Aorta (tissue), 5 donors: Measurements from ENCODE around the gene SNAP25. TPM values are rescaled to one million over a fixed set of nuclear protein-coding genes. Genes with fewer than 3 reads are reported as not detected.

Source experiments
- ATAC-seq: fragments of 200-7000 bp; cut with Tn5 transposase; one replicate; pipeline ENCODE4 v1.9.1; 2022; ENCODE audit warnings: moderate library complexity; ENCODE audit not compliant: low FRiP score
- DNase-seq, 2 donors: peaks; one replicate each; pipeline ENCODE4 v3.0.0-alpha.2; 2020
- H3K27ac ChIP-seq, 2 donors: one replicate each; pipeline ENCODE4 v1.5.1; 2013; ENCODE audit warnings: low read length in 2 of 2, mild to moderate bottlenecking in 2 of 2, moderate library complexity in 2 of 2, control low read depth in 1 of 2, inconsistent platforms in 1 of 2, low read depth in 1 of 2
- H3K27me3 ChIP-seq, 2 donors: one replicate each; pipeline ENCODE4 v1.6.1; 2013; ENCODE audit warnings: control low read depth in 1 of 2, low read length in 1 of 2, mild to moderate bottlenecking in 1 of 2, moderate library complexity in 1 of 2; ENCODE audit not compliant: insufficient read depth in 2 of 2, control insufficient read depth in 1 of 2
- H3K36me3 ChIP-seq, 2 donors: one replicate each; pipeline ENCODE4 v1.6.1; 2013; ENCODE audit warnings: control low read depth in 1 of 2, low read length in 1 of 2, mild to moderate bottlenecking in 1 of 2; ENCODE audit not compliant: insufficient read depth in 2 of 2, control insufficient read depth in 1 of 2
- H3K4me1 ChIP-seq, 2 donors: one replicate each; pipeline ENCODE4 v1.6.1; 2013; ENCODE audit warnings: low read length in 2 of 2, control low read depth in 1 of 2, mild to moderate bottlenecking in 1 of 2, moderate library complexity in 1 of 2; ENCODE audit not compliant: insufficient read depth in 2 of 2, control insufficient read depth in 1 of 2
- H3K4me3 ChIP-seq, 2 donors: one replicate each; pipeline ENCODE4 v1.5.1; 2013; ENCODE audit warnings: low read length in 2 of 2, control low read depth in 1 of 2, mild to moderate bottlenecking in 1 of 2
- H3K9me3 ChIP-seq: one replicate; pipeline ENCODE4 v1.6.1; 2013; ENCODE audit warnings: mild to moderate bottlenecking, low read length; ENCODE audit not compliant: control insufficient read depth
- WGBS, 2 donors: extraction: QIAGEN DNeasy Blood & Tissue Kit; methylation state at CpG; one replicate each; pipeline ENCODE4 v1.1.7; 2013; 5-methylcytosine and 5-hydroxymethylcytosine counted together
- intact Hi-C, 2 donors: fragments of 100-400 bp; cut with DNase I; formaldehyde crosslinking; loops; one replicate each; pipeline versions ENCODE4 v1.14.2 to v1.15.0; 2022
- polyA plus RNA-seq, 2 donors: library from polyadenylated mRNA; stranded (reverse); fragments of 200-250 nt; gene quantifications; one replicate each; pipeline ENCODE4 v1.2.3, GENCODE V29; 2013
- total RNA-seq, 2 donors: library from RNA; stranded (reverse); fragmentation: NEBNext Ultra II Directional; extraction: Animal tissue kit (Norgen Biotek cat#: 25700); gene quantifications; one replicate each; pipeline ENCODE4 v1.2.1, GENCODE V29; 2021
- donor health status: healthy with polysubstance abuse.
- donor health status: Bipolar disorder and iron deficiency.
- donor health status: DM: no; HTN: no; CAD: no.
- donor health status: DM: no; HTN: no; CAD: no.
- donor health status: DM: yes; HTN: yes; CAD: no.

The SNAP25 gene
- total and polyA plus RNA-seq, 4 donors = 2.1 to 15.5 (median 7.1) TPM

DNA sequence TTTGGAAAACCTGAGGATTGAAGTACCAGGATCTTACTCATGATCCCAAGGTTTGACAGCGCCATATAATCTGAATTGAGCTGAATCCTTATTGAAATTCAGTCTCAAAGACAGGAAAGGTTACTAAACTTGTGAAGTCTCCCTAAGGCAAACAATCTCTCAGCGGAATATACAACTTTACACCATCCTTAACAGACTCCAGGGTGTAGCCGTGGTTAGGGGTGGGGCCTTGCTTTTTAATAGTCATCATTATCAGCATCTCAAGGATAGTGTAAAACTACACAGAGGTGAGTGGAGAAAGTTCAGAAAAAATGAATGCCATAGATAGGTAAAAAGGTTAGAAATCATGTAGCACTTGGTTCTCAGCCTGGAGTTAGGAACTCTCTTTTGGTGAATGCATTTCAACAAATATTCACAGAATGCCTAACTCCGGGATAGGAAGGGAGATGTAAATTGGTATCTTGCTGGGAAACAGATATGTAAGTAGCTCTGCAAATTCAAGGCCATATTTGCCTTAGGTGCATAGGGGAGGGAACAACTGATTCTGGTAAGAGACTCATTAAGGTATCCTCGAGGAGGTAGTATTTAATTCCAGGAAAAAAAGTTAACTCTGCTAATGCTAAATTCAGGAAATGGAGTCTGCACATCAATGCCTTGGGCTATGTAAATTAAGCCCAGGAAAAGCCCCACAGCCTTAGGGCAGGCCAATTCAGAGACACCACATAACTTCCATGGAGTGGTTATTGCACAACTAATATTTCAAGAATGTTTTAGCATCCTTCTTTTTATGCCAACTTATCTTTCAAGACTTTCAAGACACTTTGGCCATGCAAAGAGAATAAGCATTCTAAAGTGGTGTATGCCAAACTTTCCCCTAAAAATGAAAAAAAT is 61.6 kb downstream of the SNAP25 start:
- DNase-seq = no peak
- Histone ChIP-seq H3K27ac (no peak overlapping the region), H3K4me1 (peaks cover 0 to 8% of the 10 kb centered on the region in 2 donors), H3K36me3 (peaks cover 0 to 2% of the 10 kb centered on the region in 2 donors), H3K4me3 (no peak overlapping the region), H3K9me3 (no peaks in the 10 kb centered on the region), H3K27me3 (no peaks in the 10 kb centered on the region)
- intact Hi-C loops = no loop called here
- ATAC-seq = no peak
- WGBS, 2 donors = 83% methylated on average over 5 of the region's 5 CpGs

DNA sequence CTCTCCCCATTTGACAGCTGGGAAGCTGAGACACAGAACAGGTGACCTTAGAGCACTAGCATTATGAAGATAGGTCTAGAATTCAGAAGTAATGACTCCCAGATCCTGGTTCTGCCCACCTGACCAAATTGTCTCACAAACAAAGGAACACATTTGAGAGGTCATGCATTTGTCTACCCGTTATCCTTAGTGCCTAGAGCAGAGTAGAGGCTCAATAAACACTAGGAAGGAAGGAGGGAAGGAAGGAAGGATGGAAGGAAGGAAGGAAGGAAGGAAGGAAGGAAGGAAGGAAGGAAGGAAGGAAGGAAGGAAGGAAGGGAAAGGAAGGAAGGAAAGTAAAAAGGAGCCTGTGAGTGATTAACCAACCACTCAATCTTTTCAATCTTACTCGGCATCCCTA is 63.3 kb downstream of the SNAP25 start:
- DNase-seq = no peak
- H3K4me1 ChIP-seq = peaks cover 0 to 8% of the 10 kb centered on the region in 2 donors
- 88 to 89% methylated on average over 2 of the region's 2 CpGs for WGBS, 2 donors

DNA sequence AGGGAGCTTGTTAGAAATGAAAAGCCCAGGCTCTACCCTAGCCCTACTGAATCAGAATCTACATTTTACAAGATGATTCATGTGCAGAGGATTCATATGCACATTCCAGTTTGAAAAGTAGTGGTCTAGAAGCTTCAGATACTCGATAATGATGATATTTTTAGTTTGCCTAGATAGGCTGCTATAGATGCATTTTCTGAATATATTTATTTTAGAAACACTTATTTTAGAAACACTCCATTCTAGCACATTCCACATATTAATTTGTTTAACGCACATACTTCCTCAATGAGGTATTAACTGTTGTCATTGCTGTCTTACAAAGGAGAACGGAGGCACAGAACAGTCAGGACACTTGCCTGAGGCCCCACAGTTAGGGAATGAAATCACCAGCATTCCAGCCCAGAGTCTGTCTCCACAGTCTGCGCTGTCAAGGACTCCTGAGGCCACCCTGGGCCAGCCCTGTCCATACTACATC is 64.4 kb downstream of the SNAP25 start:
- Histone ChIP-seq H3K27me3 (no peaks in the 10 kb centered on the region), H3K36me3 (peaks cover 0 to 2% of the 10 kb centered on the region in 2 donors), H3K4me3 (no peak overlapping the region), H3K9me3 (no peaks in the 10 kb centered on the region), H3K27ac (no peak overlapping the region), H3K4me1 (peaks cover 0 to 8% of the 10 kb centered on the region in 2 donors)
- 29 to 38% methylated on average over 4 of the region's 4 CpGs for WGBS, 2 donors
- DNase-seq (no peak), ATAC-seq (no peak)
- intact Hi-C loops = no loop called here

More for the DNA sequence above, 63.3 kb downstream of the SNAP25 start:
- Histone ChIP-seq H3K36me3 (peaks cover 0 to 2% of the 10 kb centered on the region in 2 donors), H3K27ac (no peak overlapping the region), H3K4me3 (no peak overlapping the region), H3K9me3 (no peaks in the 10 kb centered on the region), H3K27me3 (no peaks in the 10 kb centered on the region)
- ATAC-seq = no peak
- intact Hi-C loops = no loop called here

DNA sequence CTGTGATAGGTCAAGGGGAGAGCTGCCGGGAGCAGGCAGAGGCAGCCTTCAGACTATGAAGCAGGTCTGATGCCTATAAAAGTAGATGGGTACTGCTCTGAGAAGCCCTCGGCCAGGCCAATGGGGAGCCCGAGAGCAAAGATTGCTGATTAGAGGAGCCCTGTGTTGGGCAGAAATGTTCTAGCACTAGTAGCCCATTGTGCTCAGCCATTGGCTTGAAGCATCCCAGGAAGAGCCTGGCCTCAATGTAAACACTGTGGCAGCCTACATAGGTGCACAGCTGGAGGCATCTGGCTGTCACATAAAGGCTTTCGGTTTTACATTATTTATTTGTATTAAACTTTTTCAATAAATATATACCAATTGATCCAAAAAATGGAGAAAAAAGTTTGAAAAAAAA is 67.7 kb downstream of the SNAP25 start:
- Histone ChIP-seq H3K4me1 (peaks cover 0 to 2% of the 10 kb centered on the region in 2 donors), H3K4me3 (no peak overlapping the region), H3K27ac (no peak overlapping the region), H3K9me3 (no peaks in the 10 kb centered on the region), H3K27me3 (no peaks in the 10 kb centered on the region), H3K36me3 (no peaks in the 10 kb centered on the region)
- no peak for DNase-seq
- WGBS, 2 donors = 92 to 94% methylated on average over 4 of the region's 4 CpGs
- no peak for ATAC-seq
- intact Hi-C loops = no loop called here

DNA sequence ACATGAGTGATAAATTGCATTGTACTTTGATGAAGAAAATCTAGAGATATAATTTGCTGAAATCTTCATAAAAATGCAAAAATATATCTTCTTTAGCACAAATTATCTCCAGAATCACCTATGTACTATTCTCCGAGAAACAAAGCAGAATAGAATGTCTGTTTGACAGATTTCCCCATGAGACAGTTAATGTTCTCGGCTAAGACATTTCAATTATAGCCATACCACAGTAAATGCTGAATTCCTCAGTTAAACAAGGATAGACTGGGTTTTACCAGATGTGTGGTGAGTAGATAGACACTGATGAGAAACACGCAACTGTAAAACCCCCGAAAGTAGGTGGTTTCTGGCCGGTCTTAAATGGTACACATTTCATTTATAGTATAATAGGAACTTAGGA is 69.8 kb downstream of the SNAP25 start:
- Histone ChIP-seq H3K4me3 (no peak overlapping the region), H3K27me3 (no peaks in the 10 kb centered on the region), H3K4me1 (no peaks in the 10 kb centered on the region), H3K9me3 (no peaks in the 10 kb centered on the region), H3K27ac (no peak overlapping the region), H3K36me3 (no peaks in the 10 kb centered on the region)
- ATAC-seq = no peak
- no peak for DNase-seq
- intact Hi-C loops = no loop called here
- 91 to 92% methylated on average over 5 of the region's 5 CpGs for WGBS, 2 donors

DNA sequence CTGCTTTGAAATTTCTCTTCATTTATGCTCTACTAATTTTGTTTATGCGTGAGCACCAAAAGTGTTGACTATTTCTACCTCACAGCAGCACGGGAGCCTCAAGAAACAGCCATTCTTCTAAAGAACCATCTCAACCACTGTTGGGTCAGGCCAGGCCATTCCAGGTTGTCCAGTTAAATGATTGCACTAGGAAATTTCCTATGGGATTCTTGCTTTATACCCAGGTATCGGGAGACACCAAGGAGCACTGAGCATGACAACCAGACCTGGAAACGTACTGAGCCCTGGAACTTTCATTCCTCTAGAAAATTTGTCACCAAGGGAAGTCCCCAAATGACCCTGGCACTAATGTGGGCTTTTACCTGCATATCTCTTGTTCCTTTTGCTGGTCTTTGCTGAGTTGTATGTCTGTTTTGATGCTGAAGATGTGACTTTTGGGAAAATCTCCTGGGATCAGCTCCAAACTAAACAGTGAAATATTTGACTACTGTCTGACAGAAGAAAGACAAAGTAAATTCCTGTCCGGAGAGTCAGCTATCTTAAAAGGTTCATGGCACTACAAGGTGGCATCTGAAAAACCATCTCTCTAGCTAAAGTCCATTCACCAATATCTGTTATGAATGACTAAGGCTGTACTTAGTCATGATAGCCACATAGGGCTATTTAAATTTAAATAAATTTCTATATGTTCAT is 70.5 kb downstream of the SNAP25 start:
- Histone ChIP-seq H3K27ac (no peak overlapping the region), H3K27me3 (no peaks in the 10 kb centered on the region), H3K36me3 (no peaks in the 10 kb centered on the region), H3K9me3 (no peaks in the 10 kb centered on the region), H3K4me1 (peaks cover 0 to 4% of the 10 kb centered on the region in 2 donors), H3K4me3 (no peak overlapping the region)
- ATAC-seq (no peak), DNase-seq (no peak)
- 87 to 89% methylated on average over 5 of the region's 5 CpGs for WGBS, 2 donors
- intact Hi-C loops = no loop called here

DNA sequence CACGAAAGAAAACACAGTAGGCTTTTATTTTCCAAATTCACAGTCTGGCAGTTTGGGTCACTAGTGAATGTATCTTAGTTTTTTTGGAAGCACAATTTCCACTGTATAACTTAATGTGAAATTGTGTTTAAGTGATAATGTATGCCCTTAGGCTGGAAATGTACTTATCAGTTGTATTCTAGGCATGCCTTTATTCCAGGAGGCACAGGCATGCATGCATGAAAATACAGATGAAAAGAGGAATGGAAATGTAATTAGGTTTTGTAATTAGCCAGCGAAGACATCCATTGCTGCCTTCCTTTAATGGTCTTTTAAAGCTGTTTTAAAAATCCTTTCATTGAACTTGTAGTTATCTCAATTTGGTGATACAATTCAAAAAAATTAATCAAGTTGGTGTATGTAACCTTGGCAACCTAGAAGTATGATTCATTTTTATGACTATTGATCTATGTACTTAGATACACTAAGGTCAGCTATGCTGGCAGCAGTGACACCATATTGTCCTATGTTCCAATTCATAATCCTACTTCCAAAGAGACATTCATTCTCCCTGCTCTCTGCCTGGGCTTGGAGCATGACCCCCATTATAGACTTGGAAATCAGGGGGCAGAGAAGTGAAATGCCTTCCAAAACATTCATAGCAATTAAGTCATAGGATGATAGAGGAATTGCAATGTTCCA is 73.1 kb downstream of the SNAP25 start:
- H3K27ac ChIP-seq = no peak overlapping the region
- no peaks in the 10 kb centered on the region for H3K27me3 ChIP-seq
- DNase-seq (no peak), ATAC-seq (no peak)
- no peaks in the 10 kb centered on the region for H3K9me3 ChIP-seq
- no peak overlapping the region for H3K4me3 ChIP-seq
- intact Hi-C loops = loop anchor here in 1 of 2 donors (10.0 kb wide), 1 partner anchor 63 kb away; no protein-coding TSS in a partner anchor
- peaks cover 0 to 6% of the 10 kb centered on the region in 2 donors for H3K4me1 ChIP-seq
- 94% methylated on average over 2 of the region's 2 CpGs for WGBS, 2 donors
- no peaks in the 10 kb centered on the region for H3K36me3 ChIP-seq

DNA sequence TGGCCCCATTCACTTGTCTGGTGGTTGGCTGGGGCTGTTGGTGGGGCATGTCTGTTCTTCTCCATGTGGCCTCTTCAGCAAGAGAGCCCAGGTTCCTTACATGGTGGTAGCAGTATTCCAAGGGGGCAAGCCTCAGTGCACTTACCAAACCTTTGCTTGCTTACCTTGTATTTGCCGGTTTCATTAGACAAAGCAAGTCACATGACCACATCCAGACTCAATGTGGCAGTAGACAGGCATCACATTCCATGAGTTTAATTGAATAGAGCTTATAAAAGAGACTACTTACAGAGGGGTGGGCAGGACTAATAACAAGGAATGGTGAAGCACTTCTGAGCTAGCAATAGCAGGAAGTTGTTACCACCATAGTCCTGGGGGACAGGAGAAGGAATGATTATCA is 78.6 kb downstream of the SNAP25 start:
- peak overlapping the region in 1 of 2 donors; percentile 61 for H3K27ac ChIP-seq
- ATAC-seq (no peak), DNase-seq (no peak)
- intact Hi-C loops = loop anchor here in 1 of 2 donors (10.0 kb wide), 1 partner anchor 58 kb away; no protein-coding TSS in a partner anchor
- H3K4me3 ChIP-seq = no peak overlapping the region
- no peaks in the 10 kb centered on the region for H3K9me3 ChIP-seq
- no peaks in the 10 kb centered on the region for H3K36me3 ChIP-seq
- 98 to 100% methylated on average over 1 of the region's 1 CpG for WGBS, 2 donors
- H3K27me3 ChIP-seq = no peaks in the 10 kb centered on the region
- H3K4me1 ChIP-seq = peaks cover 0 to 6% of the 10 kb centered on the region in 2 donors
